Measurements from ENCODE around the gene KPTN. TPM values are rescaled to one million over a fixed set of nuclear protein-coding genes. Genes with fewer than 3 reads are reported as not detected.

Gene KPTN
- total and polyA plus RNA-seq, 7 donors = 3.8 to 21.5 (median 8.2) TPM

- Histone ChIP-seq H3K27me3 (ENCODE audit: insufficient read depth in 3 of 3, low read length in 2 of 3) (peaks cover 0 to 84% (median 25%) of the 10 kb centered on the region in 3 donors), H3K27ac (no peak overlapping the region), H3K4me3 (no peak overlapping the region), H3K36me3 (ENCODE audit: insufficient read depth in 1 of 2, low read depth in 1 of 2) (no peaks in the 10 kb centered on the region), H3K4me1 (peaks cover 7% of the 10 kb centered on the region), H3K9me3 (no peaks in the 10 kb centered on the region)
- peak; percentile 73 for TF ChIP-seq CTCF (IDR thresholded peaks at IDR 0.05)
- DNase-seq (no peak), ATAC-seq (peak; percentile 70 to 80 (median 77))
- intact Hi-C loops (cut with DNase I) = loop anchor here in 1 of 2 donors (10.0 kb wide), 1 partner anchor 133 kb away; no protein-coding TSS in a partner anchor
- 4 to 7% (median 5%) methylated on average over 17 of the region's 17 CpGs for WGBS, 3 donors
Measured at GRCh38 chr19:47427241-47428176, 56.5 kb downstream of the KPTN start.

Other genes starting within 250 kb of the KPTN start
- 10 to 100 TPM; 16.9 to 28.2 (median 24.2) TPM for gene CCDC9, start 227.7 kb downstream of the KPTN start, total RNA-seq
- 10 to 100 TPM; 18.8 to 28.5 (median 24.0) TPM for gene CCDC9, start 227.7 kb downstream of the KPTN start, polyA plus RNA-seq
- 10 to 100 TPM; 13.6 to 18.9 (median 15.8) TPM for gene INAFM1, start 209.3 kb downstream of the KPTN start, total RNA-seq
- 10 to 100 TPM in 1 of 3 donors, 1 to 10 TPM in 2; 3.6 to 21.2 (median 9.9) TPM for gene INAFM1, start 209.3 kb downstream of the KPTN start, polyA plus RNA-seq
- gene C5AR1, start 174.4 kb downstream of the KPTN start, total RNA-seq = 1 to 10 TPM; 2.4 to 6.3 (median 4.5) TPM
- gene C5AR1, start 174.4 kb downstream of the KPTN start, polyA plus RNA-seq = 1 to 10 TPM in 1 of 3 donors, under 1 TPM in 2; 0.64 to 2.3 (median 0.77) TPM
- under 1 TPM in 3 of 4 donors, not detected in 1; 0.27 to 0.43 (median 0.37) TPM for gene C5AR2, start 152.0 kb downstream of the KPTN start, total RNA-seq
- under 1 TPM in 2 of 3 donors, not detected in 1; 0.06 to 0.44 TPM for gene C5AR2, start 152.0 kb downstream of the KPTN start, polyA plus RNA-seq
- gene DHX34, start 134.9 kb downstream of the KPTN start, total RNA-seq = 10 to 100 TPM in 1 of 4 donors, 1 to 10 TPM in 3; 7.5 to 14.8 (median 9.8) TPM
- gene DHX34, start 134.9 kb downstream of the KPTN start, polyA plus RNA-seq = 10 to 100 TPM; 10.0 to 30.6 (median 15.5) TPM
- gene MEIS3, start 64.7 kb downstream of the KPTN start, total RNA-seq = 1 to 10 TPM; 1.3 to 2.1 (median 1.8) TPM
- 1 to 10 TPM in 2 of 3 donors, under 1 TPM in 1; 0.83 to 2.4 (median 1.4) TPM for gene MEIS3, start 64.7 kb downstream of the KPTN start, polyA plus RNA-seq
- gene SLC8A2, start 12.3 kb downstream of the KPTN start, total RNA-seq = under 1 TPM; 0.13 to 0.54 (median 0.25) TPM
- gene SLC8A2, start 12.3 kb downstream of the KPTN start, polyA plus RNA-seq = under 1 TPM in 2 of 3 donors, not detected in 1; 0.12 to 0.18 TPM
- 100 to 1,000 TPM; 124 to 182 (median 159) TPM for gene NAPA, start 30.8 kb upstream of the KPTN start, total RNA-seq
- 100 to 1,000 TPM; 103 to 123 (median 109) TPM for gene NAPA, start 30.8 kb upstream of the KPTN start, polyA plus RNA-seq
- gene ZNF541, start 88.9 kb upstream of the KPTN start, total RNA-seq = under 1 TPM; 0.13 to 0.73 (median 0.32) TPM
- gene ZNF541, start 88.9 kb upstream of the KPTN start, polyA plus RNA-seq = under 1 TPM; 0.06 to 0.42 (median 0.08) TPM
- 10 to 100 TPM in 3 of 4 donors, 1 to 10 TPM in 1; 9.6 to 22.4 (median 13.7) TPM for gene BICRA, start 124.9 kb upstream of the KPTN start, total RNA-seq
- 1 to 10 TPM; 3.1 to 9.9 (median 4.9) TPM for gene BICRA, start 124.9 kb upstream of the KPTN start, polyA plus RNA-seq
- 10 to 100 TPM; 27.8 to 46.3 (median 31.7) TPM for gene EHD2, start 229.2 kb upstream of the KPTN start, total RNA-seq
- 10 to 100 TPM; 14.7 to 25.1 (median 19.5) TPM for gene EHD2, start 229.2 kb upstream of the KPTN start, polyA plus RNA-seq